Hematopoietic multipotent progenitor cell treated with erythropoietin and hydrocortisone succinate and interleukin-3 and kit ligand, for 17 days (in vitro differentiated cells): Measurements from ENCODE around the gene RHOBTB1.

Source experiments
- DNase-seq: peaks from one replicate; pipeline ENCODE4 v3.0.0-alpha.2; 2015; ENCODE audit warnings: low spot score

Gene RHOBTB1

GRCh38 chr10:60965696-60966095, 21.7 kb upstream of the RHOBTB1 start:
- DNase-seq, result no peak

GRCh38 chr10:60964257-60965235, 20.6 kb upstream of the RHOBTB1 start:
- peak; percentile 19 for DNase-seq

- no peak for DNase-seq
Observed at GRCh38 chr10:60963441-60964256, 19.7 kb upstream of the RHOBTB1 start.

- DNase-seq, result no peak
Observed at GRCh38 chr10:60962946-60963345, 19.0 kb upstream of the RHOBTB1 start.

GRCh38 chr10:60960913-60961312, 16.9 kb upstream of the RHOBTB1 start:
- DNase-seq, result no peak

- no peak for DNase-seq
Observed at GRCh38 chr10:60960031-60960430, 16.0 kb upstream of the RHOBTB1 start.

- DNase-seq, result no peak
Observed at GRCh38 chr10:60958892-60959601, 15.1 kb upstream of the RHOBTB1 start.

- DNase-seq, result no peak
Observed at GRCh38 chr10:60957667-60958221, 13.8 kb upstream of the RHOBTB1 start.

- DNase-seq, result no peak
Observed at GRCh38 chr10:60955957-60956425, 12.0 kb upstream of the RHOBTB1 start.

GRCh38 chr10:60955316-60955715, 11.3 kb upstream of the RHOBTB1 start:
- DNase-seq, result no peak

GRCh38 chr10:60954035-60954434, 10.1 kb upstream of the RHOBTB1 start:
- DNase-seq, result no peak

- no peak for DNase-seq
Observed at GRCh38 chr10:60953420-60953819, 9.4 kb upstream of the RHOBTB1 start.

- no peak for DNase-seq
Observed at GRCh38 chr10:60952846-60953220, 8.8 kb upstream of the RHOBTB1 start.

GRCh38 chr10:60952067-60952845, 8.3 kb upstream of the RHOBTB1 start:
- DNase-seq, result no peak

- no peak for DNase-seq
Observed at GRCh38 chr10:60951272-60951724, 7.3 kb upstream of the RHOBTB1 start.

- DNase-seq, result no peak
Observed at GRCh38 chr10:60950300-60950699, 6.3 kb upstream of the RHOBTB1 start.

- no peak for DNase-seq
Observed at GRCh38 chr10:60948851-60949250, 4.9 kb upstream of the RHOBTB1 start.

- no peak for DNase-seq
Observed at GRCh38 chr10:60944910-60945297, 919 bp upstream of the RHOBTB1 start.

- DNase-seq, result no peak
Observed at GRCh38 chr10:60943316-60944057, 498 bp downstream of the RHOBTB1 start.

- DNase-seq, result no peak
Observed at GRCh38 chr10:60942788-60943315, 1.1 kb downstream of the RHOBTB1 start.
